SJSA1 (cell line): ENCODE results near the gene LGALS3BP. TPM values are rescaled to one million over a fixed set of nuclear protein-coding genes. Genes with fewer than 3 reads are reported as not detected.
A peak's percentile ranks its signal among the peaks of the same experiment; 100 is the strongest.

ENCODE experiments used
- DNase-seq, 2 experiments: peaks; one replicate each; pipeline ENCODE4 v3.0.0-alpha.2; 2015 to 2020; ENCODE audit warnings: low spot score in 2 of 2, low read depth in 1 of 2
- H3K27ac ChIP-seq: fragments of 250-450 bp; sonication (Bioruptor Pico); 2 replicates; pipeline ENCODE4 v1.5.1; 2020; ENCODE audit warnings: mild to moderate bottlenecking, moderate library complexity
- H3K27me3 ChIP-seq: fragments of 250-450 bp; sonication (Bioruptor Pico); replicated peaks from 2 replicates; pipeline ENCODE4 v1.5.1; 2020; ENCODE audit warnings: mild to moderate bottlenecking, moderate library complexity
- H3K36me3 ChIP-seq: fragments of 250-450 bp; sonication (Bioruptor Pico); 2 replicates; pipeline ENCODE4 v1.5.1; 2020; ENCODE audit warnings: mild to moderate bottlenecking
- H3K4me1 ChIP-seq: fragments of 250-450 bp; sonication (Bioruptor Pico); replicated peaks from 2 replicates; pipeline ENCODE4 v1.6.1; 2021; ENCODE audit warnings: mild to moderate bottlenecking
- H3K4me3 ChIP-seq: fragments of 250-450 bp; sonication (Bioruptor Pico); 2 replicates; pipeline ENCODE4 v1.5.1; 2020; ENCODE audit warnings: mild to moderate bottlenecking
- H3K9me3 ChIP-seq: fragments of 250-450 bp; sonication (Bioruptor Pico); replicated peaks from 2 replicates; pipeline ENCODE4 v1.5.1; 2020; ENCODE audit warnings: mild to moderate bottlenecking
- total RNA-seq: library from RNA; depleted of rRNA; stranded (reverse); fragments of >200 nt; shearing (Covaris generic); gene quantifications from 2 replicates; pipeline ENCODE4 v1.2.3, GENCODE V29; 2014

LGALS3BP gene
- total RNA-seq, 1 experiment from 2014 or later: 485 TPM

GRCh38 chr17:78962345-78962983 lies 17.3 kb downstream of the LGALS3BP start:
- DNase-seq: peak in 1 of 2 experiments; percentile 51
- H3K27ac ChIP-seq: no peak overlapping the region
- no peaks in the 10 kb centered on the region for H3K27me3 ChIP-seq

GRCh38 chr17:78961571-78961970 lies 18.2 kb downstream of the LGALS3BP start:
- Histone ChIP-seq H3K9me3 (no peaks in the 10 kb centered on the region), H3K4me1 (peaks cover 31% of the 10 kb centered on the region), H3K4me3 (no peak overlapping the region), H3K36me3 (peaks cover 6% of the 10 kb centered on the region), H3K27me3 (no peaks in the 10 kb centered on the region), H3K27ac (no peak overlapping the region)
- DNase-seq: no peak

More at GRCh38 chr17:78962345-78962983, 17.3 kb downstream of the LGALS3BP start:
- peaks cover 13% of the 10 kb centered on the region for H3K36me3 ChIP-seq
- peaks cover 31% of the 10 kb centered on the region for H3K4me1 ChIP-seq
- no peaks in the 10 kb centered on the region for H3K9me3 ChIP-seq
- H3K4me3 ChIP-seq: no peak overlapping the region

GRCh38 chr17:78960928-78961327 lies 18.8 kb downstream of the LGALS3BP start:
- Histone ChIP-seq H3K9me3 (no peaks in the 10 kb centered on the region), H3K27ac (no peak overlapping the region), H3K27me3 (no peaks in the 10 kb centered on the region), H3K4me3 (no peak overlapping the region), H3K36me3 (no peaks in the 10 kb centered on the region), H3K4me1 (peaks cover 30% of the 10 kb centered on the region)
- no peak for DNase-seq

- Histone ChIP-seq H3K4me3 (no peak overlapping the region), H3K27ac (no peak overlapping the region), H3K4me1 (peaks cover 30% of the 10 kb centered on the region), H3K27me3 (no peaks in the 10 kb centered on the region), H3K36me3 (no peaks in the 10 kb centered on the region), H3K9me3 (no peaks in the 10 kb centered on the region)
- DNase-seq: no peak
Observed at GRCh38 chr17:78959803-78960202, 19.9 kb downstream of the LGALS3BP start.

GRCh38 chr17:78958641-78959127 lies 21.0 kb downstream of the LGALS3BP start:
- H3K9me3 ChIP-seq: no peaks in the 10 kb centered on the region
- no peak overlapping the region for H3K4me3 ChIP-seq
- 0 out of 2 replicates have a peak overlapping the region, but pooled peaks have one; percentile 10 for H3K27ac ChIP-seq
- H3K4me1 ChIP-seq: peaks cover 30% of the 10 kb centered on the region
- no peaks in the 10 kb centered on the region for H3K36me3 ChIP-seq
- H3K27me3 ChIP-seq: no peaks in the 10 kb centered on the region
- DNase-seq: peak in 1 of 2 experiments; percentile 54

- Histone ChIP-seq H3K27ac (no peak overlapping the region), H3K4me3 (no peak overlapping the region), H3K27me3 (no peaks in the 10 kb centered on the region), H3K9me3 (no peaks in the 10 kb centered on the region), H3K4me1 (peaks cover 30% of the 10 kb centered on the region), H3K36me3 (no peaks in the 10 kb centered on the region)
- DNase-seq: peak; percentile 30 to 68
Observed at GRCh38 chr17:78957128-78957527, 22.6 kb downstream of the LGALS3BP start.

- Histone ChIP-seq H3K27me3 (no peaks in the 10 kb centered on the region), H3K9me3 (peaks cover 3% of the 10 kb centered on the region), H3K4me1 (peaks cover 36% of the 10 kb centered on the region), H3K4me3 (no peak overlapping the region), H3K27ac (no peak overlapping the region), H3K36me3 (no peaks in the 10 kb centered on the region)
- no peak for DNase-seq
Observed at GRCh38 chr17:78956254-78956653, 23.5 kb downstream of the LGALS3BP start.

- H3K4me1 ChIP-seq: peaks cover 36% of the 10 kb centered on the region
- H3K9me3 ChIP-seq: peaks cover 16% of the 10 kb centered on the region
- H3K27me3 ChIP-seq: no peaks in the 10 kb centered on the region
- no peaks in the 10 kb centered on the region for H3K36me3 ChIP-seq
- no peak for DNase-seq
- no peak overlapping the region for H3K27ac ChIP-seq
- H3K4me3 ChIP-seq: no peak overlapping the region
Observed at GRCh38 chr17:78954684-78955083, 25.0 kb downstream of the LGALS3BP start.

GRCh38 chr17:78953356-78954350 lies 26.1 kb downstream of the LGALS3BP start:
- peak in 1 of 2 experiments; percentile 49 for DNase-seq
- no peak overlapping the region for H3K27ac ChIP-seq
- no peaks in the 10 kb centered on the region for H3K27me3 ChIP-seq
- no peak overlapping the region for H3K4me3 ChIP-seq
- peaks cover 16% of the 10 kb centered on the region for H3K9me3 ChIP-seq
- peaks cover 33% of the 10 kb centered on the region for H3K4me1 ChIP-seq
- no peaks in the 10 kb centered on the region for H3K36me3 ChIP-seq

- Histone ChIP-seq H3K27me3 (no peaks in the 10 kb centered on the region), H3K9me3 (peaks cover 16% of the 10 kb centered on the region), H3K27ac (no peak overlapping the region), H3K4me1 (peaks cover 31% of the 10 kb centered on the region), H3K4me3 (no peak overlapping the region), H3K36me3 (no peaks in the 10 kb centered on the region)
- DNase-seq: peak in 1 of 2 experiments; percentile 52
Observed at GRCh38 chr17:78952706-78953105, 27.0 kb downstream of the LGALS3BP start.

- peak overlapping the region; percentile 20; the same call in 1 of the 2 replicates for H3K27ac ChIP-seq
- no peaks in the 10 kb centered on the region for H3K36me3 ChIP-seq
- H3K4me1 ChIP-seq: peaks cover 32% of the 10 kb centered on the region
- H3K4me3 ChIP-seq: no peak overlapping the region
- peaks cover 16% of the 10 kb centered on the region for H3K9me3 ChIP-seq
- peak; percentile 41 to 60 for DNase-seq
- H3K27me3 ChIP-seq: no peaks in the 10 kb centered on the region
Observed at GRCh38 chr17:78951967-78952551, 27.7 kb downstream of the LGALS3BP start.

GRCh38 chr17:78950870-78951269 lies 28.9 kb downstream of the LGALS3BP start:
- Histone ChIP-seq H3K27ac (no peak overlapping the region), H3K36me3 (no peaks in the 10 kb centered on the region), H3K9me3 (peaks cover 16% of the 10 kb centered on the region), H3K4me3 (no peak overlapping the region), H3K4me1 (peaks cover 36% of the 10 kb centered on the region), H3K27me3 (no peaks in the 10 kb centered on the region)
- DNase-seq: no peak

- Histone ChIP-seq H3K9me3 (peaks cover 16% of the 10 kb centered on the region), H3K4me3 (no peak overlapping the region)
- DNase-seq: peak in 1 of 2 experiments; percentile 55
Observed at GRCh38 chr17:78947235-78948149, 32.2 kb downstream of the LGALS3BP start.

More at GRCh38 chr17:78947235-78948149, 32.2 kb downstream of the LGALS3BP start:
- Histone ChIP-seq H3K4me1 (peaks cover 61% of the 10 kb centered on the region), H3K36me3 (no peaks in the 10 kb centered on the region), H3K27ac (peak overlapping the region; percentile 44), H3K27me3 (no peaks in the 10 kb centered on the region)
